NCI-H748 (cell line): Measurements from ENCODE around the gene PTPRU.

ENCODE experiments used
- DNase-seq: peaks from one replicate; lab custom pipeline; 2025; ENCODE audit not compliant: unreplicated experiment; lab: John Stamatoyannopoulos, UW

The PTPRU gene

DNA sequence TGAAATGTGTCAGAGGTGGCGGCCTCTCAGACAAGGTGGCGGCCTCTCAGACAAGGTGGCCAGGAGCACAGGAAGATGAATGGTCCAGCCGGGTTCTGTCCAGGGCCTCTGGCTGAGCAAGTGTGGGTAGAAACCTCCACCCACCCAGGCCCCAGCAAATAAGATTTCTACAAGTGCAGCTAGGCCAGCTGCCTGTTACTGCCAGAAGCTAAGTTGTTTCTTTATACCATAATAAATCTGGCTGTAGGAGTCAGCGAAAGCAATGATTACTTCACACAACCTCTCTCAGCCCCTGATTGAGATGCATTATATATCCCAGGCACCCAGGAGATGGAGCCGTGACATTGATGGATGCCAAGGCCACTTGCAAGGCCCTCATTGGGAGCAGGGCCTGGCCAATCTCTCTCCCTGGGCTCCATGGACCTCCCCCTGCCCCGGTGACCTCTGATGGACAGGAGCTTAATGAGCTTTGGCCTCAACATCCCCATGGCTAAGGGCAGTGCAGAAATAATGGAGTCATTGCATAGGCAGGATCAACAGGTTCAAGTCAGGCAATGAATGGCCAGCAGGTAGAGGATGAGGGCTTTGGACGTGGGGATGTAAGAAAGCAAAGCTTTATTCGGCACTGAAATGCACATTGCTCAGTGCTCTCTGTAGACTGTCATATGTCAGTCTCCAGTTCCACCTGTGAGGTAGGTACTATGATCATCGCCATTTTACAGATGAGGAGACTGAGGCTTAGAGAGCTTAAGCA is 92.9 kb downstream of the PTPRU start:
- no peak for DNase-seq

DNA sequence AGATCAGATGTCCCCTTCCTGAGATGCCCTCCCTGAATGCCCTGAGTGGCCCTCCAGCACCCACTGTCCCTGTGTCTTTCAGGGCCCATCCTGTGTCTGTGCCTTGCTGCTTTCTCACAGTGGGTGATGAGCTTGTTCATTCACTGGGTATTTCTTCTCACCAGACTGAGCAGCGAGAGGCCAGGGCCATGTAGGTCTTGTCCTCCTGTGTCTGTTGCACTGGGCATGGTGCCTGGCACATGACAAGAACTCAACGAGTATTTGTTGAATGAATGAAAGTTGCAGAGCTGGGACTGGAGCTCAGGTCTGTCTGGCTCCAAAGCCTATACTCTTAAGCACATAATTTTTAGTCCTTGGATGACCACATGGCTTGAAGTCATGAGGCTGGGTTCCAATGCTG is 93.8 kb downstream of the PTPRU start:
- no peak for DNase-seq

GRCh38 chr1:29330856-29331255 is 94.5 kb downstream of the PTPRU start:
- no peak for DNase-seq

DNA sequence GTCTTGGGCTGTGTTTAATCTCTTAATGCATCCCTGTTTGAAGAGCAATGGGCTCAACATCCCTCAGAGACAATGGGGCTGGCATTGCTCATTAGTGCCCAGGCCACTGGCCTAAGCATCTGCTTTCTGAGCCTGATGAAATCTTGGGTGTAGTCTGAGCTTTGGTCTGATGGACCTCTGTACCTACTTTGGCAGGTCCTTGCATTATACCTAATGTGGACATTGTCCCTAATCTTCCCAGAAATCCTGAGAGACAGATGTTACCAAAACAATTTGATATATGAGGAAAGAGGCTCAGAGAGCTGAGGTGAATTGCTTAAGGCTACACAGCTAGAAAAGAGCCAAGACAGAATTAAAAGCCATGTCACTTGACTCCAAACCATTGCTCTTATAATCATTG is 95.0 kb downstream of the PTPRU start:
- DNase-seq = no peak

GRCh38 chr1:29331729-29332128 is 95.4 kb downstream of the PTPRU start:
- DNase-seq = no peak

GRCh38 chr1:29332204-29332603 is 95.9 kb downstream of the PTPRU start:
- peak; percentile 67 for DNase-seq

- DNase-seq = peak; percentile 26
These were observed 96.7 kb downstream of the PTPRU start for GRCh38 chr1:29333008-29333407.

DNA sequence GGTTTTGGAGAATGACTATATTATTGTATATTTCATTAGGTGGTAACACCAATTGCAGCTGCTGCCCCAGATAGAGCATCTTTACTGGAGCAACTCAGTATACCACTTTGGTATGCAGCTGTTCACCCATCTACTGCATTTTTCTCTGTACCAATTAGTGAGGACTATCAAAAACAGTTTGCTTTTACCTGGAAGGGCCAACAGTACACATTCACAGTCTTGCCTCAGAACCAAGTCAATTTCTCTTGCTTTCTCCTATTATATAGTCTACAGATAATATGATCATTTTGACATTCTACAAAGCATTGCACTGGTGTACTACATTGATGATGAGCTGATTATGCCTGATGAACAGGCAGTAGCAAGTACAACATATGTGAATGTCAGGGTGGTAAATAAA is 99.3 kb downstream of the PTPRU start:
- no peak for DNase-seq

GRCh38 chr1:29338908-29339575 is 102.7 kb downstream of the PTPRU start:
- DNase-seq = no peak

DNA sequence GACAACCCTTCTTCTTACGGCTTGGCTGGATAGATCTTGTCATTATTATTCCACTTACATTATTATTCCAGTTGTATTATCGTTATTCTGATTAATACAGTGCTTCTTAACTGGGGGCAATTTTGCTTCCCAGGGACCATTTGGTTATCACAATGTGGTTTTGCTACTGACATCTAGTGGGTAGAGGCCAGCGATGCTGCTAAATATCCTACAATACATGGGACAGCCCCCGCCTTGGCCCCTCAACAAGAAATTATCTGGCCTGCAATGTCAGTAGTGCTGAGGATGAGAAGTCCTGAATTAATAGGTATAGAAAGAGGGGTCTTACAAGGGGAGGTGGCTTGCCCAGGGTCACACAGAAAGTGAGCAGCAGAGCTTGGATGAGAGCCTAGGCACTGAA is 105.6 kb downstream of the PTPRU start:
- no peak for DNase-seq

- no peak for DNase-seq
These were observed 106.0 kb downstream of the PTPRU start for GRCh38 chr1:29342351-29342750.

- DNase-seq = no peak
These were observed 106.7 kb downstream of the PTPRU start for GRCh38 chr1:29342983-29343382.

DNA sequence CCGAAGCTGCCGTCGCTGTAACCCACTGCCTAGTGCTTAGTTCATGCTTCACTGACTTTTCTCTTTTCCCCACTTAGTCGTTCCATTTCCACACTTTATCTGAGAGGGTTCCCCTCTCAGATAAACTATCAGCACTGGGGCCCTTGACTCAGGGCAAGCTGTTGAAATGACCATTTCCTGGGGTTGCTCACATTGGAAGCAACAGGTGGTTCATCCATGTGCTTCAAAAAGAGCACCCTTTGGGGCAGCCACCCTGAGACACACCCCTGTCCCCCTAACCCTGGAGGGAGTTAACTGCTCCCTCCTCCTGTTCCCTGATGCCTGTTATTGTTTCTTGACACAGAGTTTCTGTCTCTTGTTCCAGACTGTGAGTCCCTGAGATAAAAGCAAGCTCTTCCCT is 107.2 kb downstream of the PTPRU start:
- DNase-seq = no peak

DNA sequence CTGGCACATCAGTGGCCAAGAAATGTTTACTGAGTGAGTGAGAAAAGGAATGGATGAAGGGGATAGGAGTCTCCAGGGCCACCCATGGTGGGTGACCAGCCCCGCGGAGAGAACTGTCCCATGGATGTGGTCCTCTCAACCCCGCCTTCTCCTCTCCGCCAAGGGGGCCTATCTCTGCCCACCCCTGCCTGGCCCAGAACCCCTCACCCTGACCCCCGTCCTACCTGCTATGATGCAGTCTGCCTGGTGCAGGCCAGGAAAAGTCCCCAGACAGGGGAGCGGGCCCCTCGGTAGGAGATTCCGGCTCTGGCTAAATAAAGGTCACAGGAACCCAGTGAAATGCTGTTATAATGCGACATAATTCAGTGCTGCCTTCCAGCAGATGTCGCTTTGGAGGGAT is 107.6 kb downstream of the PTPRU start:
- no peak for DNase-seq

- DNase-seq = no peak
These were observed 108.0 kb downstream of the PTPRU start for GRCh38 chr1:29344336-29344735.

GRCh38 chr1:29346576-29346975 is 110.3 kb downstream of the PTPRU start:
- no peak for DNase-seq

- DNase-seq = no peak
These were observed 113.7 kb downstream of the PTPRU start for GRCh38 chr1:29349871-29350491.

DNA sequence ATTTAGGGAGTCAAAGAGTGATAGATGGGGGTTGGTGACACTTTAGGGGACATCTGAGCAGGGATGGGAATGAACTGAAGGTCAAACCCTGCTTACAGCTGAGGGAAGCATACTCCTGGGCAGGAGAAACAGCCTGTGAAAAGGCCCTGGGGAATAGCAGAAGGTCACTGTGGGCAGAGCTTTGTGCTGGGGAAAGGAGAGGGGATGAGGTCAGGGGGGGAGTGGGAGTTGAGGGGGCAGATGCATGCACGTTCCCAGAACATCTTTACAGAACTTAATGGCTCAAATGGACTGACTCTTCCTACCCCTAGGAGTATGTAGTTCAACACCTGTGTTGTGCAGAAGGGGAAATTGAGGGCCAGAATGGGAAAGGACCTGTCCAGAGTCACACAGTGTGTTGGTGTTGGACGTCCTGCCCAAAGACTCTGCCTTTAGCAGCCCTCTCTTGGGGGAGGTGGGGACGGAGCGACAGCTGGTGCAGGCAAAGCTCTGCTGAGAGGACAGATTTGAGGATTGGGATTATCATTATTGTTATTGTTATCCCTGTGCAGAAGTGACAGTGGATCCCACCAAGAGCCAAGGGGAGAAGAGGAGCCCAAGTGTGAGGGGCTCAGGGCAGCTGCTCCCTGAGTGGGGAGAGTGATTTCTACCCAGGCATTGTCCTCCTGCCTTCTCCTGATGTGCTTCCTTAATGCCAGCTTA is 116.5 kb downstream of the PTPRU start:
- no peak for DNase-seq

DNA sequence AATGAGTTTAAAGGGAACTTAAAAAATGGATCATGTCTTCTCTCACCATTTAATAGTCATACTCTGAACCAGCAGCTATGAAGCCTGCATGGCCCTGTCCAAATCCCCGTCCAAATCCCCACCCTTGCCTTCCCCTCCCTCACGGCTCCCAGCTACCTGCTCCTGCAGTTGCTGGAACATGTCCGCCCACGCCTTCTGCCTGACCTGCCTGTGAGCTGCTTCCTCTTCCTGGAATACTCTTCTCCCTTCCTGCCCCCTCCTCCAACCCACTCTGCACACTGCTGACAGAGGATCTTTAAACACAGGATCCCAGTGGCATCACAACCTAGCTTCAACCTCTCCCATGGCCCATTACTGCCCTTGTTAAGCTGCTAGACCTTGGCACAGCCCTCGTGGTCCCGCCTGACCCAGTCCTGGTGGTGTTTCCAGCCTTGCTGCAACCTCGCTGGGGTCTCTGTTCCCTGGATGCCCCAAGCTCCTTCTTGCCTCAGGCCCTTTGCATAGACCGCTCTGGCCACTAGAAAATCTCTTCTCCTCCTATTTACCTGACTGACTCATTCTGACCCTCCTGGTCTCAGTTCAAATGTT is 118.3 kb downstream of the PTPRU start:
- DNase-seq = no peak

DNA sequence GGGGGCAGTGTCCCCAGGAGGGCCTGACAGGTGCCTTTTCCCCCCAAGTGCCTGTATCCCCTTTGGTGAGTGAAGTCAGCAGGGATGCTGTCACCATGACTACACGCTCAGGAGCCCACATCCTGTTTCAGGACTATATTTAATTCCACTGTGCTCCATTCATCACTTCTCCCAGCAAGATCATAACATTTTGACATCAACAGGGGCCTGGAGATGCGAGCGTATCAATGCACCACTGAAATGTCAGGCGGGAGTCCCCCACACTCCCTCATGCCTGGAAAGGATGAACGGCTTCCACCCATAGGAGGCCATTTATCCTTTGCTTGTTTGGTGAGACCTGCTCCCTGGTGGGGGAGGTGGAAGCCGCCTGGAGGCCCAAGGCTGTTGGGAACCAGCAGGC is 119.1 kb downstream of the PTPRU start:
- peak; percentile 46 for DNase-seq

DNA sequence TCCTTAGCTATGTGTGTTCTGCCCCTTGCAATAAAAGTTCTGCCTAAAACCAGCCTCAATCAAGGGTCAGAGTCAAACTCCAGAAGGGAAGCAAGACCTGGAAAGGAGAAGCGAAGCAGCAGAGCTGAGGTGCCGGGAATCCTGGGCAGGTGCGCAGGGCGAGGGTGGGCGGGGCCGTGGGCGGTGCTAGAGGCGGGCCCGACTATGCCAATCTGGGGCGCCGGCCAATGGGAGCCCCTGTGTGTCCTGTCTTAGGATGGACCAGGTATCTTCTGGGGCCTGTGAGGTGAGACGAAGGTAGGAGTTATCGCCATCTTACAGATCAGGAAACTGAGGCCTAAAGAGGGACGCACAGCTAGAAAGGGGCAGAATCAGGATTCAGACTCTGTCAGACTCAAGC is 120.3 kb downstream of the PTPRU start:
- no peak for DNase-seq
